ENCODE data around the gene DNAJC12. TPM values are rescaled to one million over a fixed set of nuclear protein-coding genes. Genes with fewer than 3 reads are reported as not detected.

The DNAJC12 gene
- total and polyA plus RNA-seq, 4 donors = 1.2 to 6.4 (median 1.5) TPM

DNA sequence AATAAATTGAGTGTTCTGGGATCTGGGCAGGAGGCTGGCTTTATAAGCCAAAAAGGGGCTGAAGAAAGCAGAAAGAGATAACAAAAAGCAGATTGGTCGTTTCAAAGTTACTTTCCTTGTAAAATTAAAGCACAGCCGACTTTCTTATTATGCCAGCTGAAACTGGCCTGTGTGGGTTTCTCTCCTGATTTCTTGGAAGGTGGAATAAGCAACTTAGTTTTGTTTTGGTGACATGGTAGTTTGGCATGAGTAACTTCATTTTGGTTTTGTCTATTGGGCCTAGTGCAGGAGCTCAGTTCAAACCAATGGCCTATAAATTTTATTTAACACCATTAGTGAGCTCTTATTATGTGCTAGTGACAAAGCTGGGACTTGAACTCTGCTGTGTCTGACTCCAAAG is 13.2 kb upstream of the DNAJC12 start:
- H3K27me3 ChIP-seq (ENCODE audit: control insufficient read depth in 3 of 3, insufficient read depth in 3 of 3, low read length in 2 of 3) = no peaks in the 10 kb centered on the region
- peak; percentile 57 to 96 (median 95) for DNase-seq
- H3K4me1 ChIP-seq (ENCODE audit: control insufficient read depth in 5 of 5, insufficient read depth in 5 of 5, low read length in 5 of 5) = peaks cover 0 to 4% (median 3%) of the 10 kb centered on the region in 5 donors
- H3K36me3 ChIP-seq (ENCODE audit: control insufficient read depth in 4 of 4, insufficient read depth in 4 of 4, low read length in 4 of 4) = peaks cover 0 to 3% (median 0%) of the 10 kb centered on the region in 4 donors
- ATAC-seq (ENCODE audit: insufficient read depth, low FRiP score) = no peak
- WGBS, 2 donors = 65 to 77% methylated on average over 2 of the region's 2 CpGs
- H3K4me3 ChIP-seq = no peak overlapping the region
- TF ChIP-seq, protein P1, sequence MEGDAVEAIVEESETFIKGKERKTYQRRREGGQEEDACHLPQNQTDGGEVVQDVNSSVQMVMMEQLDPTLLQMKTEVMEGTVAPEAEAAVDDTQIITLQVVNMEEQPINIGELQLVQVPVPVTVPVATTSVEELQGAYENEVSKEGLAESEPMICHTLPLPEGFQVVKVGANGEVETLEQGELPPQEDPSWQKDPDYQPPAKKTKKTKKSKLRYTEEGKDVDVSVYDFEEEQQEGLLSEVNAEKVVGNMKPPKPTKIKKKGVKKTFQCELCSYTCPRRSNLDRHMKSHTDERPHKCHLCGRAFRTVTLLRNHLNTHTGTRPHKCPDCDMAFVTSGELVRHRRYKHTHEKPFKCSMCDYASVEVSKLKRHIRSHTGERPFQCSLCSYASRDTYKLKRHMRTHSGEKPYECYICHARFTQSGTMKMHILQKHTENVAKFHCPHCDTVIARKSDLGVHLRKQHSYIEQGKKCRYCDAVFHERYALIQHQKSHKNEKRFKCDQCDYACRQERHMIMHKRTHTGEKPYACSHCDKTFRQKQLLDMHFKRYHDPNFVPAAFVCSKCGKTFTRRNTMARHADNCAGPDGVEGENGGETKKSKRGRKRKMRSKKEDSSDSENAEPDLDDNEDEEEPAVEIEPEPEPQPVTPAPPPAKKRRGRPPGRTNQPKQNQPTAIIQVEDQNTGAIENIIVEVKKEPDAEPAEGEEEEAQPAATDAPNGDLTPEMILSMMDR (IDR thresholded peaks at IDR 0.05; ENCODE audit: control extremely low read depth, extremely low read depth) = no peak
- H3K9ac ChIP-seq (ENCODE audit: insufficient read depth in 1 of 2, low read length in 2 of 2) = no peak overlapping the region
- no peak overlapping the region for H3K27ac ChIP-seq (ENCODE audit: low read depth in 1 of 2, low read length in 1 of 2)
- H3K9me3 ChIP-seq (ENCODE audit: control insufficient read depth in 4 of 4, insufficient read depth in 3 of 4, low read length in 3 of 4) = no peaks in the 10 kb centered on the region

DNA sequence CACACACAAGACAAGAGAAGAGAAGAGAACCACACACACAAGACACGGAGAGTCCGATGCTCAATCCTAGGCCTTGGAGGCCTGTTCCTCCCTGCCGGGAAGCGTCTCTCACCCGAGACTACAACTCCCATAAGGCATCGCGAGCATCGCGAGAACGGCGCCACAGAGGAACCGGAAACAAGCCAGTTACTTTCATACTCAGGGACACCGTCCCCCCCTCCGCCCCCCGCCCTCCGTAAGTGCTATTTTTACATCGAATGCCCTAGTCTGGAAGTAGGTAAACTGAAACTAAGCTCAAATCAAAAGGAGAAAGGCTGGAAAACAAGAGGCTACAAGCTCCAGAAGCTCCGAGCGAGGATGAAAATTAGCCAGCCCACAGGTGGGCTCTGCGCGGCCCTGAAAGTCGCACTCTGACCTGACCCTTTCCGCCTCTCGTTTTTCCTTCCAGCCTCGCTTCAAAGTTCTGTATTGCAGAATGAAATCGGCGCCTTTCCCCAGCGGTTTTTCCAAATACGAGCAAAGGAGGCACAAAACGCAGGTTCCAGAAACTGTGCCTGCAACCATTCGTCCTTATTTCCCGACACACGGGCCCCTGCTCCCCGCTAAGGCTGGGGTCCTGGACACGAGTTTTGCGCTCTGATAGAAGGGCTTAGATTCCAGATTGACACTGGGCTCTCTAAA is 11.5 kb upstream of the DNAJC12 start:
- Histone ChIP-seq H3K36me3 (ENCODE audit: control insufficient read depth in 4 of 4, insufficient read depth in 4 of 4, low read length in 4 of 4) (peaks cover 0 to 3% (median 0%) of the 10 kb centered on the region in 4 donors), H3K9me3 (ENCODE audit: control insufficient read depth in 4 of 4, insufficient read depth in 3 of 4, low read length in 3 of 4) (no peaks in the 10 kb centered on the region), H3K4me1 (ENCODE audit: control insufficient read depth in 5 of 5, insufficient read depth in 5 of 5, low read length in 5 of 5) (peaks cover 0 to 4% (median 3%) of the 10 kb centered on the region in 5 donors), H3K9ac (ENCODE audit: insufficient read depth in 1 of 2, low read length in 2 of 2) (peak overlapping the region; percentile 93 to 95), H3K27ac (ENCODE audit: low read depth in 1 of 2, low read length in 1 of 2) (peak overlapping the region; percentile 91 to 97), H3K27me3 (ENCODE audit: control insufficient read depth in 3 of 3, insufficient read depth in 3 of 3, low read length in 2 of 3) (no peaks in the 10 kb centered on the region), H3K4me3 (peak overlapping the region; percentile 60)
- ATAC-seq (ENCODE audit: insufficient read depth, low FRiP score) (peak; percentile 97), DNase-seq (peak; percentile 95 to 97 (median 95))
- TF ChIP-seq, protein P1 (IDR thresholded peaks at IDR 0.05; ENCODE audit: control extremely low read depth, extremely low read depth) = no peak
- WGBS, 2 donors = 0% methylated on average over 36 of the region's 36 CpGs

DNA sequence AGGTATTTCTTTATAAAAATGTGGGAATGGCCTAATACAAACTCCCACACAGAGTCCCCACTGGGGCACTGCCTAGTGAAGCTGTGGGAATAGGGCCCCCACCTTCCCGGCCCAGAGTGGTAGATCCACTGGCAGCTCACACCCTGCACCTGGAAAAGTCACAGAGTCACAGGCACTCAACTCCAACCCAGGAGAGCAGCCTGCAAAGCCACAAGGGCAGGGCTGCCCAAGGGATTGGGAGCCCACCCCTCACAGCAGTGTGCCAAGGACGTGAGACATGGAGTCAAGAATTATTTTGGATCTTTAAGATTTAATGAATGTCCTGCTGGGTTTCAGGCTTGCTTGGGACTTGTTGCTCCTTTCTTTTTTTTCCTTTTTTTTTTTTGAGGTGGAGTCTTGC is 5.3 kb upstream of the DNAJC12 start:
- no peaks in the 10 kb centered on the region for H3K27me3 ChIP-seq (ENCODE audit: control insufficient read depth in 3 of 3, insufficient read depth in 3 of 3, low read length in 2 of 3)
- WGBS, 2 donors = 95 to 100% methylated on average over 2 of the region's 2 CpGs
- DNase-seq (no peak), ATAC-seq (ENCODE audit: insufficient read depth, low FRiP score) (no peak)
- no peaks in the 10 kb centered on the region for H3K4me1 ChIP-seq (ENCODE audit: control insufficient read depth in 5 of 5, insufficient read depth in 5 of 5, low read length in 5 of 5)
- no peak overlapping the region for H3K27ac ChIP-seq (ENCODE audit: low read depth in 1 of 2, low read length in 1 of 2)
- H3K36me3 ChIP-seq (ENCODE audit: control insufficient read depth in 4 of 4, insufficient read depth in 4 of 4, low read length in 4 of 4) = no peaks in the 10 kb centered on the region
- H3K4me3 ChIP-seq = no peak overlapping the region
- no peak overlapping the region for H3K9ac ChIP-seq (ENCODE audit: insufficient read depth in 1 of 2, low read length in 2 of 2)
- peaks cover 0 to 2% (median 0%) of the 10 kb centered on the region in 4 donors for H3K9me3 ChIP-seq (ENCODE audit: control insufficient read depth in 4 of 4, insufficient read depth in 3 of 4, low read length in 3 of 4)
- TF ChIP-seq, protein P1 (IDR thresholded peaks at IDR 0.05; ENCODE audit: control extremely low read depth, extremely low read depth) = no peak

Data from lung (tissue), 12 donors.